ENCODE measurements around the gene HSD17B2.

The HSD17B2 gene

GRCh38 chr16:82050506-82050905, 15.5 kb downstream of the HSD17B2 start:
- no peak for DNase-seq (ENCODE audit: low read depth)

- DNase-seq (ENCODE audit: low read depth), result no peak
These were observed 15.9 kb downstream of the HSD17B2 start for GRCh38 chr16:82050909-82051357.

GRCh38 chr16:82051656-82052055, 16.6 kb downstream of the HSD17B2 start:
- no peak for DNase-seq (ENCODE audit: low read depth)

GRCh38 chr16:82055117-82055516, 20.1 kb downstream of the HSD17B2 start:
- DNase-seq (ENCODE audit: low read depth), result no peak

- DNase-seq (ENCODE audit: low read depth), result no peak
These were observed 20.9 kb downstream of the HSD17B2 start for GRCh38 chr16:82055728-82056549.

- DNase-seq (ENCODE audit: low read depth), result no peak
These were observed 21.5 kb downstream of the HSD17B2 start for GRCh38 chr16:82056550-82056896.

- no peak for DNase-seq (ENCODE audit: low read depth)
These were observed 24.3 kb downstream of the HSD17B2 start for GRCh38 chr16:82059161-82059982.

- DNase-seq (ENCODE audit: low read depth), result no peak
These were observed 24.9 kb downstream of the HSD17B2 start for GRCh38 chr16:82059983-82060421.

GRCh38 chr16:82061861-82062525, 26.9 kb downstream of the HSD17B2 start:
- no peak for DNase-seq (ENCODE audit: low read depth)

GRCh38 chr16:82062645-82063058, 27.6 kb downstream of the HSD17B2 start:
- DNase-seq (ENCODE audit: low read depth), result no peak

- no peak for DNase-seq (ENCODE audit: low read depth)
These were observed 28.5 kb downstream of the HSD17B2 start for GRCh38 chr16:82063456-82064082.

- DNase-seq (ENCODE audit: low read depth), result no peak
These were observed 32.2 kb downstream of the HSD17B2 start for GRCh38 chr16:82067042-82067803.

- DNase-seq (ENCODE audit: low read depth), result no peak
These were observed 32.8 kb downstream of the HSD17B2 start for GRCh38 chr16:82067804-82068325.

- no peak for DNase-seq (ENCODE audit: low read depth)
These were observed 35.8 kb downstream of the HSD17B2 start for GRCh38 chr16:82070656-82071369.

GRCh38 chr16:82071421-82071820, 36.4 kb downstream of the HSD17B2 start:
- DNase-seq (ENCODE audit: low read depth), result no peak

- DNase-seq (ENCODE audit: low read depth), result no peak
These were observed 37.3 kb downstream of the HSD17B2 start for GRCh38 chr16:82072313-82072712.

- DNase-seq (ENCODE audit: low read depth), result no peak
These were observed 39.0 kb downstream of the HSD17B2 start for GRCh38 chr16:82074019-82074558.

GRCh38 chr16:82078125-82078524, 43.1 kb downstream of the HSD17B2 start:
- no peak for DNase-seq (ENCODE audit: low read depth)

GRCh38 chr16:82079892-82080291, 44.8 kb downstream of the HSD17B2 start:
- no peak for DNase-seq (ENCODE audit: low read depth)

- no peak for DNase-seq (ENCODE audit: low read depth)
These were observed 46.2 kb downstream of the HSD17B2 start for GRCh38 chr16:82081264-82081663.
